Lower leg skin (tissue), 4 donors: ENCODE results near the gene NCS1. TPM values are rescaled to one million over a fixed set of nuclear protein-coding genes. Genes with fewer than 3 reads are reported as not detected.
"Not testable (repeated sequence)": the region's sequence is repeated elsewhere in the genome, so short reads cannot be mapped to it uniquely, and the experiment has no call there.

ENCODE experiments used
- DNase-seq, 2 donors: peaks; one replicate each; pipeline ENCODE4 v3.0.0-alpha.2; 2019; ENCODE audit warnings: low spot score in 2 of 2
- H3K4me3 ChIP-seq: fragments of 200-600 bp; sonication (generic); 2 replicates; pipeline ENCODE4 v1.5.1; 2017; ENCODE audit warnings: mild to moderate bottlenecking, low read depth; ENCODE audit not compliant: poor library complexity, severe bottlenecking
- POLR2A ChIP-seq, 2 donors: fragments of 450-650 bp; IDR thresholded peaks; one replicate each; pipeline ENCODE4 v1.6.1; 2016 to 2017; ENCODE audit warnings: antibody characterized with exemption in 2 of 2, mild to moderate bottlenecking in 1 of 2, moderate library complexity in 1 of 2
- WGBS, 2 donors: methylation state at CpG; one replicate each; pipeline ENCODE4 v1.1.5; 2018; 5-methylcytosine and 5-hydroxymethylcytosine counted together
- intact Hi-C: fragments of 100-400 bp; cut with DNase I; formaldehyde crosslinking; loops from one replicate; pipeline ENCODE4 v1.15.0; 2023; ENCODE audit warnings: low total_unique reads
- total RNA-seq, 4 donors: library from RNA; depleted of rRNA; stranded (reverse); fragments of >200 nt; gene quantifications; one replicate each; pipeline ENCODE4 v1.1.0, GENCODE V29; 2016
- TF ChIP-seq, protein P1 (sequence below), 3 donors: fragments of 450-650 bp; IDR thresholded peaks; one replicate each; pipeline ENCODE4 v1.5.1; 2016; ENCODE audit warnings: antibody characterized with exemption in 3 of 3, mild to moderate bottlenecking in 3 of 3, moderate library complexity in 2 of 3

Gene NCS1
- total RNA-seq, 4 donors from 2014 or later, result 14.4 to 25.2 (median 20.7) TPM

DNA sequence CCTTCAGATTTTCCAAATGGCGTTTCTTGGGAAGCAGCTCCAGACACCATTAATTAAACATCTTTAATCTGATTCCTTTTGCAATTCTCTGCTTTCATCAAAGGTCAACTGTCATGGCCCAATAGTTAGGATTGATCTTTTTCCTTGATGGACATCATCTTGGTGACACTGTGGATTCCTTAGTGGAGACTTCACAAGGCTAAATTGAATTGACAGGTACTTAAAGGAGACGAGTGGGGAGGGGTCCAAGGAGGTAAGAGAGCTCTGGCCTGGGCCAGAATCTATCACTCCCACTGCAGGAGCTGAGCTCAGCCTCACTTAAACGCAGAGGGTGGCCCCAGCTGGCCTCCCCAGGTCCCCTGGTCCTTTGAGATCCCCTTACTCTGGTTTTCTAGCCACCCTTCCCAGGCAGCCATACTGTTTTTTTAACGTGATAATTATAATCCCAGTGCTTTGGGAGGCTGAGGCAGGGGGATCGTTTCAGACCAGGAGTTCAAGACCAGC lies 83.5 kb downstream of the NCS1 start:
- peak in 1 of 2 donors; percentile 52 for DNase-seq
- intact Hi-C loops, result no loop called here
- 74% methylated on average over 5 of the region's 5 CpGs for WGBS, 2 donors
- H3K4me3 ChIP-seq, result no peak overlapping the region
- TF ChIP-seq, protein P1, sequence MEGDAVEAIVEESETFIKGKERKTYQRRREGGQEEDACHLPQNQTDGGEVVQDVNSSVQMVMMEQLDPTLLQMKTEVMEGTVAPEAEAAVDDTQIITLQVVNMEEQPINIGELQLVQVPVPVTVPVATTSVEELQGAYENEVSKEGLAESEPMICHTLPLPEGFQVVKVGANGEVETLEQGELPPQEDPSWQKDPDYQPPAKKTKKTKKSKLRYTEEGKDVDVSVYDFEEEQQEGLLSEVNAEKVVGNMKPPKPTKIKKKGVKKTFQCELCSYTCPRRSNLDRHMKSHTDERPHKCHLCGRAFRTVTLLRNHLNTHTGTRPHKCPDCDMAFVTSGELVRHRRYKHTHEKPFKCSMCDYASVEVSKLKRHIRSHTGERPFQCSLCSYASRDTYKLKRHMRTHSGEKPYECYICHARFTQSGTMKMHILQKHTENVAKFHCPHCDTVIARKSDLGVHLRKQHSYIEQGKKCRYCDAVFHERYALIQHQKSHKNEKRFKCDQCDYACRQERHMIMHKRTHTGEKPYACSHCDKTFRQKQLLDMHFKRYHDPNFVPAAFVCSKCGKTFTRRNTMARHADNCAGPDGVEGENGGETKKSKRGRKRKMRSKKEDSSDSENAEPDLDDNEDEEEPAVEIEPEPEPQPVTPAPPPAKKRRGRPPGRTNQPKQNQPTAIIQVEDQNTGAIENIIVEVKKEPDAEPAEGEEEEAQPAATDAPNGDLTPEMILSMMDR (IDR thresholded peaks at IDR 0.05), result no peak
- no peak for TF ChIP-seq POLR2A (IDR thresholded peaks at IDR 0.05)

DNA sequence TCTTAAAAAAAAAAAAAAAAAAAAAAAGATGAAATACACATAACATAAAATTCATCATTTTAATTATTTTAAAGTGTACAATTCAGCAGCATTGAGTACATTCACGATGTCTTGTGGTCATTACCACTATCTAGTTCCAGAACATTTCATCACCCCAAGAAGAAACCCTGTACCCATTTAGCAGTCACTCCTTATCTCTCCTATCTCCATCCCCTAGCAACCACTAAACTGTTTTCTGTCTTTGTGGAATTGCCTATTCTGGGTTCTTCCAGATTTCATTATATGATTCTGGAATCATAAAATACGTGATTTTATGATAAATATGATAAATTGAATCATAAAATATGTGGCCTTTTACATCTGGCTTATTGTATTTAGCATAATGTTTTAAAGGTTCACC lies 84.4 kb downstream of the NCS1 start:
- 74 to 78% methylated on average over 2 of the region's 2 CpGs for WGBS, 2 donors
- TF ChIP-seq, protein P1 (IDR thresholded peaks at IDR 0.05), result no peak
- no peak for TF ChIP-seq POLR2A (IDR thresholded peaks at IDR 0.05)
- no peak overlapping the region for H3K4me3 ChIP-seq
- intact Hi-C loops, result no loop called here
- no peak for DNase-seq

DNA sequence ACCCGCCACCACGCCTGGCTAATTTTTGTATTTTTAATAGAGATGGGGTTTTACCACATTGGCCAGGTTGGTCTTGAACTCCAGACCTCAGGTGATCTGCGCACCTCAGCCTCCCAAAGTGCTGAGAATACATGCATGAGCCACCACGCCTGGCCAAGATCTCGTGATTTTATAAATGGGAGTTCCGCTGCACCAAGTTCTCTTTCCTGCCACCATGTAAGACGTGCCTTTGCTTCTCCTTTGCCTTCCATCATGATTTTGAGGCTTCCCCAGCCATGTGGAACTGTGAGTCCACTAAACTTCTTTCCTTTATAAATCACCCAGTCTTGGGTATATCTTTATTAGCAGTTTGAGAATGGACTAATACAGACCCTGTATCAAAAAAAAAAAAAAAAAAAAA lies 85.9 kb downstream of the NCS1 start:
- H3K4me3 ChIP-seq, intact Hi-C loops: not testable (repeated sequence)
- DNase-seq, result peak in 1 of 2 donors; percentile 37
- WGBS, 2 donors, result 95 to 97% methylated on average over 7 of the region's 7 CpGs

DNA sequence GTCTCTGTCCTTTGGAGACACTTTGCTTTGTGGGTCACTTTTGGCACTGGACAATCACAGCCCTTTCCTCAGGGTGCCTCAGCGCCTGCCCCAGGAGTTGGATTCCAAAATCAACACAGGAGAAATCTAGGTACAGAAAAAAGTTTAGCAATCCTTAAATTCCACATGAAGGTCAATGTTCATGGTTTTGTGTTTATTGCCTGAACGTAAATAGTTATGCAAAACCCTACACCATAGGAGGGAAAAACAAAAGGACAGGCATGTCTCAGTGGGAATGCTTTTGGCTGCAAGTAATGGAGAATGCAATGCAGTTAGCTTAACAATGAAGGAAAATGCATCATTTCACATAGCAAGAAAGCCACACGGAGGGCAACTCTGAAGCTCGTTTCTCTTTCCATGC lies 86.8 kb downstream of the NCS1 start:
- 89 to 94% methylated on average over 4 of the region's 4 CpGs for WGBS, 2 donors
- intact Hi-C loops, result no loop called here
- no peak overlapping the region for H3K4me3 ChIP-seq
- DNase-seq, result no peak
- TF ChIP-seq POLR2A (IDR thresholded peaks at IDR 0.05), result no peak
- TF ChIP-seq, protein P1 (IDR thresholded peaks at IDR 0.05), result no peak

DNA sequence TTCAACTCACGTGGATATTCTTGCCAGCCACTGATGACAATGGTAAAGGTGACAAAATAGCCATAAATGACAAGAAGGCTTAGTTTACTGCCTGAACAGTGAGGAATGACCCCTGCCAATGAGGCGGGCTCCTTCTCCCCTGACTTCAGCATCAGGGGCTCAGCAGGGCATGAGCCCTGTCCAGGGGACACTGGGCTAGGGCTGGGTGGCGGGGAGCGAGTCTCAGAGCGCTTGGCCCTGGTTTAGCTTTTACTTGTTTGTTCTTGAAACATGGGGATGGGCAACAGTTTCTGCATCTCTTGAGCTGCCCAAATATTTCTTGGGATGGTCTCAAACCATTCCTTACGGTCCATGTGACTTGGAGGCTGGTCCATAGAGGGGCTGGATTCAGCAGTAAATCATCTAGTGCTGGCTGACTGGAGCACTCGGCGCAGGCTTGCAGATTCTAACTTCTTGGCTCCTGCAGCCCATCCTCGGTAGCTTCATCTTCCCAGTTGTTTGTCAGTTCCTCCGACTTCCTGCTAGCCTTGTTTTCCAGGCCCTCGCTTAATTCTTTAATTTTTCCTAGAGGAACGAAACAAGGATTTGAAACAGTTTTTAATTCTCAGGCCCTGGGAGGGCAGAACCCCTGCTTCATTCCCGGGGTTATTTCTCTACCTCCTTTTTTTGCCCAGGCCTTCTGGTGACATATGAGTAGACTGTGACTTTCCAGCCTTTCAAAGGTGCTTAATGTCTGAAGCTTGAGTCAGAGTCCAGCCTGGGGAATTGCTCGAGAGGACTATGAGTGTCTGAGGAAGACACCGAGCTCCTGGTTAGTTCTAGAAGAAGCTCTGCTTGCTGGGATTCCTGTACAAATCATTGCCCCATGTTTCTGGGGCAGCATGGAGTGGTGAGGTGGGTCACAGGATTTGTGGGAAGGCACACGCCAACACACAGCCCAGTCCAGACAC lies 88.9 kb downstream of the NCS1 start:
- DNase-seq, result peak in 1 of 2 donors; percentile 80
- TF ChIP-seq POLR2A (IDR thresholded peaks at IDR 0.05), result no peak
- TF ChIP-seq, protein P1 (IDR thresholded peaks at IDR 0.05), result no peak
- intact Hi-C loops, result no loop called here
- H3K4me3 ChIP-seq, result no peak overlapping the region
- 45 to 55% methylated on average over 16 of the region's 16 CpGs for WGBS, 2 donors

DNA sequence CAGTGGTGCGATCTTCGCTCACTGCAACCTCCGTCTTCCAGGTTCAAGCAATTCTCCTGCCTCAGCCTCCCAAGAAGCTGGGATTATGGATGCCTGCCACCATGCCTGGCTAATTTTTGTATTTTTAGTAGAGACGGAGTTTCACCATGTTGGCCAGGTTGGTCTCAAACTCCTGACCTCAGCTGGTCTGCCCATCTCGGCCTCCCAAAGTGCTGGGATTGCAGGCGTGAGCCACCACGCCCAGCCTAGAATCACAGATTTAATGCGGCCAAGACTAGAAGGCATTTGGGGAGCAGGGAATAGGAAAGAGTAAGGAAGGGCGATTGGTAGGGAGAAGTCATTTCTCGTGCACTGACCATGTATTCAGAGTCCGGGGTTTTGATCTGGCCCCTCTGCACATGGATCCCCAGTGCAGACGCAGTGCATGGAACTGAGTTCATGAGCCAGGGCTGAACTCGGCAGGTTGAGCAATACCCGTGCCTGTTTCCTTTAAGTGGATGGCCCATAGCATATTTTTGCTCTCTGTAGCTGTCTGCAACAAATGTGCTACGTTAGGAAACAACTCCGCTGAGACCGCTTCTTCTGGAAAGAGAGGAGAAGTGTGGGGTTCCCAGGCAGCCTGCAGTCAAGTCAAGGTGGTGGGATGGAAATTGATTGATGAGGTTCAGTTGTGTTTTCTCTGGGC lies 90.0 kb downstream of the NCS1 start:
- no peak overlapping the region for H3K4me3 ChIP-seq
- TF ChIP-seq, protein P1 (IDR thresholded peaks at IDR 0.05), result no peak
- TF ChIP-seq POLR2A (IDR thresholded peaks at IDR 0.05), result no peak
- DNase-seq, result peak in 1 of 2 donors; percentile 59
- intact Hi-C loops, result no loop called here
- 85 to 86% methylated on average over 17 of the region's 17 CpGs for WGBS, 2 donors
